ENCODE data around the gene PKD1.

DNA sequence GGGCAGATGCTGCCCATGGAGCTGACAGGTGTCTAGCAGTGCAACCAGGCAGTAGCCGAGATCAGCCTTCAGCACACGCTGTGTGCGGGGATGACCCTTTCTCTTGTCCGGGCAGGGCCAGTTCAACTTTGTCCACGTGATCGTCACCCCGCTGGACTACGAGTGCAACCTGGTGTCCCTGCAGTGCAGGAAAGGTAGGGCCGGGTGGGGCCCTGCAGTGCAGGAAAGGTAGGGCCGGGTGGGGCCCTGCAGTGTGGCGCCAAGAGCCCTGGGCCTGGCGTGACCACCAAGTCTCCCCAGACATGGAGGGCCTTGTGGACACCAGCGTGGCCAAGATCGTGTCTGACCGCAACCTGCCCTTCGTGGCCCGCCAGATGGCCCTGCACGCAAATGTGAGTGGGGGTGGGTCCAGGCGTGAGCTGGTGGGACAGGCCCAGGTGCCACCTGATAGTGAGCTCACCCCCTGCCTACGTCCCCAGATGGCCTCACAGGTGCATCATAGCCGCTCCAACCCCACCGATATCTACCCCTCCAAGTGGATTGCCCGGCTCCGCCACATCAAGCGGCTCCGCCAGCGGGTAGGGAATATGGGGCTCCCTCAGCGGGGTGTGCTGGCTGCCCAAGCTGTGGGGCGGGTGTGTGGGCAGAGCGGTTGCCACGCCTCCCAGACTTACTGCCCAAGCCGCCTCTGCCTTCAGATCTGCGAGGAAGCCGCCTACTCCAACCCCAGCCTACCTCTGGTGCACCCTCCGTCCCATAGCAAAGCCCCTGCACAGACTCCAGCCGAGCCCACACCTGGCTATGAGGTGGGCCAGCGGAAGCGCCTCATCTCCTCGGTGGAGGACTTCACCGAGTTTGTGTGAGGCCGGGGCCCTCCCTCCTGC, 47.7 kb downstream of the PKD1 start:
- TF ChIP-seq, protein P1, sequence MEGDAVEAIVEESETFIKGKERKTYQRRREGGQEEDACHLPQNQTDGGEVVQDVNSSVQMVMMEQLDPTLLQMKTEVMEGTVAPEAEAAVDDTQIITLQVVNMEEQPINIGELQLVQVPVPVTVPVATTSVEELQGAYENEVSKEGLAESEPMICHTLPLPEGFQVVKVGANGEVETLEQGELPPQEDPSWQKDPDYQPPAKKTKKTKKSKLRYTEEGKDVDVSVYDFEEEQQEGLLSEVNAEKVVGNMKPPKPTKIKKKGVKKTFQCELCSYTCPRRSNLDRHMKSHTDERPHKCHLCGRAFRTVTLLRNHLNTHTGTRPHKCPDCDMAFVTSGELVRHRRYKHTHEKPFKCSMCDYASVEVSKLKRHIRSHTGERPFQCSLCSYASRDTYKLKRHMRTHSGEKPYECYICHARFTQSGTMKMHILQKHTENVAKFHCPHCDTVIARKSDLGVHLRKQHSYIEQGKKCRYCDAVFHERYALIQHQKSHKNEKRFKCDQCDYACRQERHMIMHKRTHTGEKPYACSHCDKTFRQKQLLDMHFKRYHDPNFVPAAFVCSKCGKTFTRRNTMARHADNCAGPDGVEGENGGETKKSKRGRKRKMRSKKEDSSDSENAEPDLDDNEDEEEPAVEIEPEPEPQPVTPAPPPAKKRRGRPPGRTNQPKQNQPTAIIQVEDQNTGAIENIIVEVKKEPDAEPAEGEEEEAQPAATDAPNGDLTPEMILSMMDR (IDR thresholded peaks at IDR 0.05): no peak
- TF ChIP-seq EP300 (IDR thresholded peaks at IDR 0.05): no peak
